Endodermal cell (in vitro differentiated cells): ENCODE results near the gene SEPTIN12. TPM values are rescaled to one million over a fixed set of nuclear protein-coding genes. Genes with fewer than 3 reads are reported as not detected.

Source experiments
- DNase-seq: peaks from one replicate; pipeline ENCODE4 v3.0.0-alpha.2; 2017
- H3K27ac ChIP-seq: 2 replicates; pipeline ENCODE4 v1.5.1; 2013; ENCODE audit warnings: mild to moderate bottlenecking, low read depth, low read length, moderate library complexity
- H3K27me3 ChIP-seq: 2 replicates; pipeline ENCODE4 v1.6.1; 2013; ENCODE audit warnings: mild to moderate bottlenecking, low read length, moderate library complexity; ENCODE audit not compliant: insufficient read depth, control insufficient read depth, poor library complexity, severe bottlenecking
- H3K36me3 ChIP-seq: 2 replicates; pipeline ENCODE4 v1.7.0; 2013; ENCODE audit warnings: mild to moderate bottlenecking, low read length, moderate library complexity; ENCODE audit not compliant: control insufficient read depth, insufficient read depth
- H3K4me1 ChIP-seq: one replicate; pipeline ENCODE4 v1.7.0; 2013; ENCODE audit warnings: low read length; ENCODE audit not compliant: control insufficient read depth, insufficient read depth
- H3K4me3 ChIP-seq: 2 replicates; pipeline ENCODE4 v1.5.1; 2013; ENCODE audit warnings: mild to moderate bottlenecking, low read length, moderate library complexity
- H3K9ac ChIP-seq: 2 replicates; pipeline ENCODE4 v1.6.1; 2013; ENCODE audit warnings: mild to moderate bottlenecking, low read length, moderate library complexity; ENCODE audit not compliant: poor library complexity, severe bottlenecking; ENCODE audit errors: extremely low read depth
- H3K9me3 ChIP-seq: 2 replicates; pipeline ENCODE4 v1.6.1; 2013; ENCODE audit warnings: mild to moderate bottlenecking, low read length, moderate library complexity; ENCODE audit not compliant: control insufficient read depth
- H3K27ac Mint-ChIP-seq: 2 replicates; pipeline ENCODE4 v1.8.0; 2020; ENCODE audit warnings: mixed read lengths
- H3K27me3 Mint-ChIP-seq: 2 replicates; pipeline ENCODE4 v1.8.0; 2021; ENCODE audit warnings: mild to moderate bottlenecking, mixed read lengths; ENCODE audit not compliant: insufficient read depth
- H3K36me3 Mint-ChIP-seq: 2 replicates; pipeline ENCODE4 v1.8.0; 2020; ENCODE audit warnings: low read depth, mixed read lengths
- H3K4me1 Mint-ChIP-seq: 2 replicates; pipeline ENCODE4 v1.8.0; 2020; ENCODE audit warnings: mixed read lengths
- H3K4me3 Mint-ChIP-seq: 2 replicates; pipeline ENCODE4 v1.8.0; 2020; ENCODE audit warnings: mild to moderate bottlenecking, moderate library complexity, mixed read lengths
- H3K9me3 Mint-ChIP-seq: 2 replicates; pipeline ENCODE4 v1.8.0; 2020; ENCODE audit warnings: mild to moderate bottlenecking, mixed read lengths
- WGBS, 2 experiments: methylation state at CpG; one replicate each; pipeline versions ENCODE4 v1.1.5 to v1.1.7; 2013; ENCODE audit warnings: missing lambda C conversion rate in 2 of 2, mixed read lengths in 1 of 2; ENCODE audit not compliant: insufficient coverage in 1 of 2, insufficient read length in 1 of 2; 5-methylcytosine and 5-hydroxymethylcytosine counted together
- total RNA-seq, 2 donors: library from RNA; stranded (reverse); fragmentation: NEBNext Ultra II Directional in 1 of 2; extraction: Animal tissue kit (Norgen Biotek cat#: 25700) in 1 of 2; gene quantifications; 2 replicates in 1 of 2; 3 replicates in 1 of 2; pipeline ENCODE4 v1.2.1, GENCODE V29; 2021
- TF ChIP-seq, protein P1 (sequence below): fragments of 200-600 bp; sonication (generic); conservative IDR thresholded peaks from 2 replicates; pipeline ENCODE4 v1.5.0; 2021; ENCODE audit warnings: antibody characterized with exemption, mild to moderate bottlenecking

The SEPTIN12 gene
- total RNA-seq, 2 donors from 2014 or later = 0.40 to 0.73 TPM

DNA sequence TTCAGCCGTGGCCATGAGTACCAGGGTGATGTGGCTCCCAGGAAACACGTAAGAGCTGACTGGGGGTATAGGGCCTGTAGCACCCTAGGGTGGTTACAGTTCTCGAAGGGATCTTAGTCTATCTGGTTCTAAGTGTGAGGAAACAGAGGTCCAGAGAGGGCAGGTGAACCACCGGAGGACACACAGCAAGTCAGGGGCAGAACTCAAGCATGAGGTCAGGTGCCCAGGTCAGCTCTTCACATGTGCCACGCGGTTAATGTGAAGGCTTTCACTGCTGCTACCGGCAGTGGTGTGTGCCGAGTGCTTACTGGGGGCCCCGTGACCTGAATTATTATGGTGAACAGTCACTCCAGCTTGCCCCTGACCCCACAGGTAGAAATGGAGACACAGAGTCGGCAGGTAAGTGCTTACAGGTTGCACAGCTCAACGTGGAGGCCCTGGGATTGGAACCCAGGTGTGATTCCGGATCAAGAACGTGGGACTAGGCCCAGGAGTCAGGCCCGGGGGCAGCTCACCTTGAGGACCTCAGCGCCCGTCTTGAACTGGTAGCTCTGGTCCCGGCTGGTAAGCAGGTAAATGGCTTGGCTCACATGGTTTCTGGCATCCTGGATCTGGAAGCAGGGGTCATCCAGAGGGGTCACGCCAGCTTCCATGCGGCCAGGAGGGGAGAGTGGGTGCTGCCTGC, 11.2 kb upstream of the SEPTIN12 start:
- Mint-ChIP-seq H3K4me3 (no peak overlapping the region), H3K36me3 (peaks cover 14% of the 10 kb centered on the region), H3K9me3 (no peaks in the 10 kb centered on the region), H3K27ac (no peak overlapping the region), H3K27me3 (no peaks in the 10 kb centered on the region), H3K4me1 (peaks cover 9% of the 10 kb centered on the region)
- Histone ChIP-seq H3K4me1 (peaks cover 9% of the 10 kb centered on the region), H3K9me3 (no peaks in the 10 kb centered on the region), H3K36me3 (peaks cover under 1% of the 10 kb centered on the region), H3K27me3 (no peaks in the 10 kb centered on the region), H3K27ac (no peak overlapping the region), H3K9ac (no peak overlapping the region), H3K4me3 (no peak overlapping the region)
- 95 to 96% methylated on average over 16 to 19 of the region's 19 CpGs for WGBS, 2 experiments
- TF ChIP-seq, protein P1, sequence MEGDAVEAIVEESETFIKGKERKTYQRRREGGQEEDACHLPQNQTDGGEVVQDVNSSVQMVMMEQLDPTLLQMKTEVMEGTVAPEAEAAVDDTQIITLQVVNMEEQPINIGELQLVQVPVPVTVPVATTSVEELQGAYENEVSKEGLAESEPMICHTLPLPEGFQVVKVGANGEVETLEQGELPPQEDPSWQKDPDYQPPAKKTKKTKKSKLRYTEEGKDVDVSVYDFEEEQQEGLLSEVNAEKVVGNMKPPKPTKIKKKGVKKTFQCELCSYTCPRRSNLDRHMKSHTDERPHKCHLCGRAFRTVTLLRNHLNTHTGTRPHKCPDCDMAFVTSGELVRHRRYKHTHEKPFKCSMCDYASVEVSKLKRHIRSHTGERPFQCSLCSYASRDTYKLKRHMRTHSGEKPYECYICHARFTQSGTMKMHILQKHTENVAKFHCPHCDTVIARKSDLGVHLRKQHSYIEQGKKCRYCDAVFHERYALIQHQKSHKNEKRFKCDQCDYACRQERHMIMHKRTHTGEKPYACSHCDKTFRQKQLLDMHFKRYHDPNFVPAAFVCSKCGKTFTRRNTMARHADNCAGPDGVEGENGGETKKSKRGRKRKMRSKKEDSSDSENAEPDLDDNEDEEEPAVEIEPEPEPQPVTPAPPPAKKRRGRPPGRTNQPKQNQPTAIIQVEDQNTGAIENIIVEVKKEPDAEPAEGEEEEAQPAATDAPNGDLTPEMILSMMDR = no peak
- no peak for DNase-seq

DNA sequence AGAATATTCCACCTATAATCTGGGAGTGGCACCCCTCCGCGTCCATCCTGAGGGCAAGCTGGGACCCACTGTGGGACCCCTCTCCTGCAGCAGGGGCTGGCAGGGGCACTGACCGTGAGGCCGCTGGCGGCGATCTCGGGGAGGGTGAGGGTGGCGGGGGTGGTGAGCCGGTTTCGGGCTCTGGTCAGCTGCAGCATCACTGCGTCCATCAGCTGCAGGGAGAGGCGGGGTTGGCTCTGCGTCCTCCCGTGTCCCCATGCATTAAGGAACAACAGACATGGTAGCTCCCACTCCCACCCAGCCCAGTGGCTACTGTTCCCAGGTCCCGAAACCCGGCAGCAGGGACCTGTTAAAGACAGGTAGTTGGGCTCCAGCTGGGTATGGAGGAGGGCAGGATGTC, 10.3 kb upstream of the SEPTIN12 start:
- Histone ChIP-seq H3K27ac (no peak overlapping the region), H3K36me3 (no peaks in the 10 kb centered on the region), H3K9me3 (no peaks in the 10 kb centered on the region), H3K9ac (no peak overlapping the region), H3K4me1 (peaks cover 9% of the 10 kb centered on the region), H3K4me3 (no peak overlapping the region), H3K27me3 (no peaks in the 10 kb centered on the region)
- Mint-ChIP-seq H3K4me1 (peaks cover 5% of the 10 kb centered on the region), H3K27me3 (no peaks in the 10 kb centered on the region), H3K4me3 (no peak overlapping the region), H3K36me3 (peaks cover 13% of the 10 kb centered on the region), H3K27ac (no peak overlapping the region), H3K9me3 (no peaks in the 10 kb centered on the region)
- WGBS, 2 experiments = 91 to 95% methylated on average over 8 to 16 of the region's 16 CpGs
- DNase-seq = no peak
- TF ChIP-seq, protein P1 = no peak

DNA sequence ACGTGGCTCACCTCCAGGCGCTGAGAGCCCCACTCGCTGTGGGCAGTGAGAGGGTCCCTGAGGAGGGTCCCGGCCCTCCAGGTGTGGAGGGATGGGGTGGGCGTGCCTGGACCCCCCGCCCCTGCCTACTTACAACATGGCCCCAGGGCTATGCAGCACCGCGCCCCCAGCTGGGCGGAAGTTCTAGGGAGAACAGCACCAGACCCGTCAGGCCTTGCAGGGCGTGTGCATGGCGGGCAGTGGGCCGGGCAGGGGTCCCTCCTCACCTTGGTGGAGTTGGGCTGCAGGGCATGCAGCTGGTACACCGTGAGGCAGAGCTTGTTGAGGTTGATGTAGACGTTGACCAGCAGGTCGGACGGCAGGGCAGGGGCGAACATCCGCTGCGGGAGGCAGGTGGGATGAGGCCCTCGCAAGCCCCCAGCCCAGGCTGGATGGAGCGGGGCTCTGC, 9.7 kb upstream of the SEPTIN12 start:
- no peak overlapping the region for H3K9ac ChIP-seq
- peaks cover 13% of the 10 kb centered on the region for H3K36me3 Mint-ChIP-seq
- no peak for DNase-seq
- H3K27ac ChIP-seq = no peak overlapping the region
- peaks cover 3% of the 10 kb centered on the region for H3K4me1 Mint-ChIP-seq
- no peaks in the 10 kb centered on the region for H3K27me3 Mint-ChIP-seq
- WGBS, 2 experiments = 91 to 97% methylated on average over 17 to 22 of the region's 22 CpGs
- peaks cover 6% of the 10 kb centered on the region for H3K4me1 ChIP-seq
- no peaks in the 10 kb centered on the region for H3K27me3 ChIP-seq
- H3K4me3 Mint-ChIP-seq = no peak overlapping the region
- H3K27ac Mint-ChIP-seq = no peak overlapping the region
- H3K36me3 ChIP-seq = no peaks in the 10 kb centered on the region
- no peaks in the 10 kb centered on the region for H3K9me3 ChIP-seq
- TF ChIP-seq, protein P1 = no peak
- H3K4me3 ChIP-seq = no peak overlapping the region
- no peaks in the 10 kb centered on the region for H3K9me3 Mint-ChIP-seq
